ENCODE results near the gene HSDL1. TPM values are rescaled to one million over a fixed set of nuclear protein-coding genes. Genes with fewer than 3 reads are reported as not detected.

Gene HSDL1
- total RNA-seq, 1 donor from 2014 or later, result 25.5 TPM

DNA sequence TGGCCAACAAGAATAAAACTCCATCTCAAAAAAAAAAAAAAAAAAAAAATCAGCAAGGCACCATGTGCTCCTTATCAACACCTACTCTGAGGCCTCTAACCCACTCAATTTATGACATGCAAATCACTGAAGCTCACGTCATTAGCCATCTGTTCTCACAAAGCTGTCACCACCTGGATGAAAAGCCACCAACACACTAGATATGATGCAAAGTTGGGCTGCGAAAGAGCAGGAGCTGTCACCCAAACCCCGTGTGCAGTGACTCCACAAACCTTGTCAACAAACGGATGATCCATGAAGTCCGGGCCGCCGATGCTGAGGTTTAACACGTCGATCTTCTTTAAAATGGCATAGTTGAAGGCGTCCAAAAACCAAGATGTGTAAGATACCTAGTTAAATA lies 53.5 kb downstream of the HSDL1 start:
- TF ChIP-seq, protein P1, sequence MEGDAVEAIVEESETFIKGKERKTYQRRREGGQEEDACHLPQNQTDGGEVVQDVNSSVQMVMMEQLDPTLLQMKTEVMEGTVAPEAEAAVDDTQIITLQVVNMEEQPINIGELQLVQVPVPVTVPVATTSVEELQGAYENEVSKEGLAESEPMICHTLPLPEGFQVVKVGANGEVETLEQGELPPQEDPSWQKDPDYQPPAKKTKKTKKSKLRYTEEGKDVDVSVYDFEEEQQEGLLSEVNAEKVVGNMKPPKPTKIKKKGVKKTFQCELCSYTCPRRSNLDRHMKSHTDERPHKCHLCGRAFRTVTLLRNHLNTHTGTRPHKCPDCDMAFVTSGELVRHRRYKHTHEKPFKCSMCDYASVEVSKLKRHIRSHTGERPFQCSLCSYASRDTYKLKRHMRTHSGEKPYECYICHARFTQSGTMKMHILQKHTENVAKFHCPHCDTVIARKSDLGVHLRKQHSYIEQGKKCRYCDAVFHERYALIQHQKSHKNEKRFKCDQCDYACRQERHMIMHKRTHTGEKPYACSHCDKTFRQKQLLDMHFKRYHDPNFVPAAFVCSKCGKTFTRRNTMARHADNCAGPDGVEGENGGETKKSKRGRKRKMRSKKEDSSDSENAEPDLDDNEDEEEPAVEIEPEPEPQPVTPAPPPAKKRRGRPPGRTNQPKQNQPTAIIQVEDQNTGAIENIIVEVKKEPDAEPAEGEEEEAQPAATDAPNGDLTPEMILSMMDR (IDR thresholded peaks at IDR 0.05), result no peak
- Mint-ChIP-seq H3K27me3 (ENCODE audit: low read depth) (no peaks in the 10 kb centered on the region), H3K4me3 (ENCODE audit: unreplicated experiment) (no peak overlapping the region), H3K36me3 (ENCODE audit: low read depth) (peaks cover 46% of the 10 kb centered on the region), H3K27ac (ENCODE audit: unreplicated experiment) (no peak overlapping the region), H3K4me1 (ENCODE audit: low read depth) (no peaks in the 10 kb centered on the region), H3K9me3 (ENCODE audit: low read depth) (no peaks in the 10 kb centered on the region)
- no peak for DNase-seq (ENCODE audit: low spot score)

DNA sequence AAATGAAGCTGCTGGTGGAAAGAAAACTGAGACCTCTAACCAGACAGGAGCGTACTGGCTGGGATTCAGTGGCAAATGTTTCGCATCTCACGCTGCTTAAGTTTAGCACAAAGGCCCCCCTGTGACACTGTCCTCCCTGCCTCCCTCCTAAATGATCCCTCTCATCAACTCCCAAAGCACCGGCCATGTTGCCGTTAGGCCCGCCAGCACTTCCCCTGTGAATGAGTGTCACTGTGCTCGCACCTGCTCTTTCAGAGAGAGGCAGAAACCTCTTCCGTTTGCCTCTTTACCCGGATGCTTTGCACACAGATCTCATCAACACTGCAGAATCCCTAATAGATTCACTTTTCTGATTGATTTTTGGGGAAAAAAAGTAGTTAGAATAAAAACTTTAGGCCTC lies 54.8 kb downstream of the HSDL1 start:
- Mint-ChIP-seq H3K4me3 (ENCODE audit: unreplicated experiment) (no peak overlapping the region), H3K36me3 (ENCODE audit: low read depth) (peaks cover 45% of the 10 kb centered on the region), H3K27me3 (ENCODE audit: low read depth) (no peaks in the 10 kb centered on the region), H3K27ac (ENCODE audit: unreplicated experiment) (no peak overlapping the region), H3K4me1 (ENCODE audit: low read depth) (no peaks in the 10 kb centered on the region), H3K9me3 (ENCODE audit: low read depth) (no peaks in the 10 kb centered on the region)
- TF ChIP-seq, protein P1 (IDR thresholded peaks at IDR 0.05), result no peak
- DNase-seq (ENCODE audit: low spot score), result no peak

DNA sequence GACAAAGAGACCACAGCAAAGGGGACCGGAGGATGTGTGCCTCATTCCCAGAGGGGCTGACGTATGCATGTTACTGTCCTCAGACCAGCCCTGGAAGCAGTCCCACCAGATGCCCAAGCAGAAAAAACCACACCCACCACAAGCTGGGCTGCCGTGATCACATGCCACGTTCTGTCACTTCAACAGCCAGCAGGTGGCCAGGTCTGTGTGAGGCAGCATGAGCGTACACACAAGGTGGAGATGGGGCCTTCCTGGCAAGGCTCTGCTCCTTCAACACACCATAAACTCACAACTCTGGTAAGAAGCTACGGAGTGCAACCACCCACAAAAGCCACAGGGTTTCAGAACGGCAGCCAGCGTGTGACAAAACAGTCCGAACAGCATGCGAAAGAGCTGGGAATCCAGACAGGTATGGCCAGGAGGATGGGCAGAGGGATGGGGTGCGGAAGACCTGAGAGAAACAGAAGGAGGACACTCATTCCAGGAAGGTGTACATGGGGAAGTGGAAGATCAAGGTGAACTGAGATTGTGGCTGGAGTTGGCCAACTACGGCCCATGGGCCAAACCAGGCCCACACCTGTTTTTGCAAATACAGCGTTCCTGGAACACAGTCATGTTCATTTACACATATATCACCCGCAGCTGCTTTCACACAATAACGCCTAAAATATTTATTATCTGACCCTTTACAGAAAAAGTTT lies 56.1 kb downstream of the HSDL1 start:
- Mint-ChIP-seq H3K4me3 (ENCODE audit: unreplicated experiment) (no peak overlapping the region), H3K27me3 (ENCODE audit: low read depth) (no peaks in the 10 kb centered on the region), H3K4me1 (ENCODE audit: low read depth) (no peaks in the 10 kb centered on the region), H3K9me3 (ENCODE audit: low read depth) (no peaks in the 10 kb centered on the region), H3K27ac (ENCODE audit: unreplicated experiment) (no peak overlapping the region), H3K36me3 (ENCODE audit: low read depth) (peaks cover 43% of the 10 kb centered on the region)
- DNase-seq (ENCODE audit: low spot score), result no peak
- TF ChIP-seq, protein P1 (IDR thresholded peaks at IDR 0.05), result peak; percentile 15

DNA sequence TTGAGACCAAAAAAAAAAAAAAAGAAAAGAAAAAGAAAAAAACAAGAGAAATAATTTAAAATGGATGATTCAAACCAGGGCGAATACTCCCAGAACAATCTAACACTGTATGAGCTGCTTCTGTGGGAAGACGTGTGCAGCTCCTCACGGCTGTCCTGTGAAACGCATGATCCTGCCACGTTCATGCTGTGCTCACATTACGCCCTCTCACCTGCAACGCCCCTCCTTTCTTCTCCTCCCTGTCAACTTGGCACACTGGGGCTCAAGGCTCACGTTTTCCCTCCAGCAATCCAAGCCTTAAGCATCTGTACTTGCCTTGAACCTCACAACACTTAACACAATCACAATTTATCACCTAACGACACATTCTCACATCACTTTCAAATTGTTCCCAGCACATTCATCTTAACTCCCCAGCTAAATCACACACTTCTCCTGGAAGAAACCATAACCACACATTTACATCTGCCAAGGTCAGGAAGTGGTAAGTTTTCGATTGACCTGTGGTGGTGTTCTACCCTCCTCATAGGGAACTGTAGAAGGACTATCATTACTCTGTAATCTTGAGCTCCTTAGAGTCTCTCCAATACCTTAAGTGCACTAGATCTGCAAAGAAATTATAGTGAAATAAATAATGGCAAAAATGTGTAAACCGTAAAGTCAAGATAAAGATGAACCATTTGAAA lies 57.4 kb downstream of the HSDL1 start:
- no peaks in the 10 kb centered on the region for H3K27me3 Mint-ChIP-seq (ENCODE audit: low read depth)

DNA sequence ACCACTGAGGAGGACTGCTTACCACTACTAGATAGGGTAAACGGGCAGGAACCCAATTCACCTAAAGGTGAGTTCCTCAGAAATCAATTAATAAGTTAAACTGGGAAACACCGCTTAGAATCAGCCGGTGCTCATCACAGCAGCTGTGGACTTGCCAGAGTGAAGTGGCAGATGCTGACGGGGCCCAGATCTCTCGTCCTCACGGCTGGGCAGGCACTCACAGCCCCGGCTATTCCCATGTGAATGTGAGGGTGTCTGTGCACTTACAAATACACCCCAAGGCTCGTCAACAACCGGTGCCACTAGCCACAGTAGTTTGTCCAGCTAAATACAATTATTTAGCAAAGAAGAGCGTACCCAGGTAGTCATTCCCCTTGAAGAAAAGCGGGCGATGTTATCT lies 58.0 kb downstream of the HSDL1 start:
- Mint-ChIP-seq H3K27ac (ENCODE audit: unreplicated experiment) (no peak overlapping the region), H3K4me1 (ENCODE audit: low read depth) (peaks cover 5% of the 10 kb centered on the region), H3K9me3 (ENCODE audit: low read depth) (no peaks in the 10 kb centered on the region), H3K4me3 (ENCODE audit: unreplicated experiment) (no peak overlapping the region), H3K36me3 (ENCODE audit: low read depth) (peaks cover 34% of the 10 kb centered on the region), H3K27me3 (ENCODE audit: low read depth) (no peaks in the 10 kb centered on the region)
- TF ChIP-seq, protein P1 (IDR thresholded peaks at IDR 0.05), result no peak
- no peak for DNase-seq (ENCODE audit: low spot score)

More for the DNA sequence above, 57.4 kb downstream of the HSDL1 start:
- Mint-ChIP-seq H3K4me3 (ENCODE audit: unreplicated experiment) (no peak overlapping the region), H3K27ac (ENCODE audit: unreplicated experiment) (peak overlapping the region; percentile 15), H3K4me1 (ENCODE audit: low read depth) (peaks cover 5% of the 10 kb centered on the region), H3K36me3 (ENCODE audit: low read depth) (peaks cover 35% of the 10 kb centered on the region), H3K9me3 (ENCODE audit: low read depth) (no peaks in the 10 kb centered on the region)
- TF ChIP-seq, protein P1 (IDR thresholded peaks at IDR 0.05), result no peak
- no peak for DNase-seq (ENCODE audit: low spot score)

Measured in chondrocyte (in vitro differentiated cells).